Mucosa of stomach (tissue), 1 donor: ENCODE measurements around the gene TGFB1.
"Not testable (repeated sequence)": the region's sequence is repeated elsewhere in the genome, so short reads cannot be mapped to it uniquely, and the experiment has no call there.

ENCODE experiments used
- H3K27me3 ChIP-seq: one replicate; pipeline ENCODE4 v1.7.0; 2013; ENCODE audit warnings: mild to moderate bottlenecking, low read length; ENCODE audit not compliant: control insufficient read depth, insufficient read depth
- H3K36me3 ChIP-seq: one replicate; pipeline ENCODE4 v1.7.0; 2013; ENCODE audit warnings: low read length; ENCODE audit not compliant: control insufficient read depth, insufficient read depth
- H3K4me1 ChIP-seq: one replicate; pipeline ENCODE4 v1.7.0; 2013; ENCODE audit warnings: mild to moderate bottlenecking, low read length; ENCODE audit not compliant: control insufficient read depth, insufficient read depth
- H3K4me3 ChIP-seq: one replicate; pipeline ENCODE4 v1.7.0; 2013; ENCODE audit warnings: low read length
- H3K9ac ChIP-seq: one replicate; pipeline ENCODE4 v1.7.0; 2013; ENCODE audit warnings: mild to moderate bottlenecking, low read length, moderate library complexity
- H3K9me3 ChIP-seq: one replicate; pipeline ENCODE4 v1.7.0; 2013; ENCODE audit warnings: mild to moderate bottlenecking, low read length, moderate library complexity; ENCODE audit not compliant: control insufficient read depth
- donor health status: Pancreatic carcinoma.

Gene TGFB1

DNA sequence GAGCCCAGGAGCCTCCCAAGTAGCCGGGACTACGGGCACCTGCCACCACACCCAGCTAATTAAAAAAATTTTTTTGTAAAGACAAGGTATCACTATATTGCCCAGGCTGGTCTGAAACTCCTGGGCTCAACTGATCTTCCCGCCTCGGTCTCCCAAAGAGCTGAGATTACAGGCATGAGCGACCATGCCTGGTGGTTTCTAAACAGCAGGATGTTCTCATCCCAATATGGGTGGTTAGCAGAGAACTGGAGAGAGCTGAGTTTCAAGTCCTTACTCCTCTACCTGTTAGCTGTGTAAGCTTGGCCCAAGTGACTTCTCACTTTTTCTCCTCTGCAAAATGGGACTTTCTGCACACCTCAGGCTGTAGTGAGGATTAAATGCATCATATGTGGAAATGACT is 30.6 kb upstream of the TGFB1 start:
- Histone ChIP-seq H3K9ac (no peak overlapping the region), H3K36me3 (no peaks in the 10 kb centered on the region), H3K4me3 (no peak overlapping the region), H3K4me1 (no peaks in the 10 kb centered on the region), H3K9me3 (no peaks in the 10 kb centered on the region), H3K27me3 (no peaks in the 10 kb centered on the region)

GRCh38 chr19:41381536-41381935 is 27.8 kb upstream of the TGFB1 start:
- not testable (repeated sequence) for H3K9me3 ChIP-seq, H3K27me3 ChIP-seq, H3K4me3 ChIP-seq, H3K4me1 ChIP-seq, H3K36me3 ChIP-seq, H3K9ac ChIP-seq

- Histone ChIP-seq H3K27me3 (no peaks in the 10 kb centered on the region), H3K36me3 (no peaks in the 10 kb centered on the region), H3K9me3 (no peaks in the 10 kb centered on the region), H3K4me3 (no peak overlapping the region), H3K4me1 (peaks cover 13% of the 10 kb centered on the region), H3K9ac (no peak overlapping the region)
Observed at GRCh38 chr19:41377977-41378709, 24.4 kb upstream of the TGFB1 start.

GRCh38 chr19:41376998-41377365 is 23.3 kb upstream of the TGFB1 start:
- H3K9ac ChIP-seq, result peak overlapping the region; percentile 36

GRCh38 chr19:41376241-41376997 is 22.7 kb upstream of the TGFB1 start, which contains the start of gene TMEM91:
TSS of gene TMEM91 (plus strand) at chr19:41376533. CDS start at chr19:41378310, 1,777 bp downstream.
- Histone ChIP-seq H3K4me1 (peaks cover 13% of the 10 kb centered on the region), H3K9me3 (no peaks in the 10 kb centered on the region), H3K27me3 (no peaks in the 10 kb centered on the region), H3K9ac (peak within 1 kb of the TSS; percentile 36), H3K36me3 (no peaks in the 10 kb centered on the region), H3K4me3 (peak within 1 kb of the TSS; percentile 10)

More at GRCh38 chr19:41376998-41377365, 23.3 kb upstream of the TGFB1 start:
- Histone ChIP-seq H3K9me3 (no peaks in the 10 kb centered on the region), H3K36me3 (no peaks in the 10 kb centered on the region), H3K27me3 (no peaks in the 10 kb centered on the region), H3K4me3 (peak overlapping the region; percentile 10), H3K4me1 (peaks cover 13% of the 10 kb centered on the region)

GRCh38 chr19:41373993-41374392 is 20.3 kb upstream of the TGFB1 start:
- Histone ChIP-seq H3K27me3 (no peaks in the 10 kb centered on the region), H3K36me3 (no peaks in the 10 kb centered on the region), H3K4me3 (no peak overlapping the region), H3K9ac (no peak overlapping the region), H3K9me3 (no peaks in the 10 kb centered on the region), H3K4me1 (peaks cover 13% of the 10 kb centered on the region)

DNA sequence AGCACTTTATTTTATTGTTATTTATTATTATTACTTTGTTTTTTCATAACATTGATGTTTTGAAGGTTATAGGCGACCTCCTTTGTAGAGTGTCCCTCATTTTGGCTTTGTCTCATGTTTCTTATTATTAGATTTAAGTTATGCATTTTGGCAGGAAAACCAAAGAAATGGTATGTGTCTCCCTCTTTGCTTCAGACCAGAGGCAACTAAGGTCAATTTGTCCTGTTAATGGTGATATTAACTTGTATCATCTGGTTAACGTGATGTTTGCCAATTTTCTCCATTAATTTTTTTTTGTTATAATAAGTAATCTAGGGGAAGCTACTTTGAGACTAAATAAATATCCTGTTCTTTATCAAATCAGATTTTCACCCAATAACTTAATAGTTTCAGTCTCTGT is 18.8 kb upstream of the TGFB1 start:
- no peaks in the 10 kb centered on the region for H3K9me3 ChIP-seq
- no peaks in the 10 kb centered on the region for H3K36me3 ChIP-seq
- no peaks in the 10 kb centered on the region for H3K27me3 ChIP-seq
- peaks cover 20% of the 10 kb centered on the region for H3K4me1 ChIP-seq
- H3K9ac ChIP-seq, result no peak overlapping the region
- H3K4me3 ChIP-seq, result no peak overlapping the region

GRCh38 chr19:41371541-41371940 is 17.8 kb upstream of the TGFB1 start:
- Histone ChIP-seq H3K9me3 (no peaks in the 10 kb centered on the region), H3K4me3 (no peak overlapping the region), H3K9ac (no peak overlapping the region), H3K4me1 (peaks cover 21% of the 10 kb centered on the region), H3K36me3 (no peaks in the 10 kb centered on the region), H3K27me3 (no peaks in the 10 kb centered on the region)

DNA sequence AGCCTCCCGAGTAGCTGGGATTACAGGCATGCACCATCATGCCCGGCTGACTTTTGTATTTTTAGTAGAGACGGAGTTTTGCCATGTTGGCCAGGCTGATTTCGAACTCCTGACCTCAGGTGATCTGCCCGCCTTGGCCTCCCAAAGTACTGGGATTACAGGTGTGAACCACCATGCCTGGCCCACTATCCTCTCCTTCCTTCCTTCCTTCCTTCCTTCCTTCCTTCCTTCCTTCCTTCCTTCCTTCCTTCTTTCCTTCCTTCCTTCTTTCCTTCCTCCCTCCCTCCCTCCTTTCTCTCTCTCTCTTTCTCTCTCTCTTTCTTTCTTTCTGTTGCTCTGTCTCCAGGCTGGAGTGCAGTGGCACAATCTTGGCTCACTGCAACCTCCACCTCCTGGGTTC is 17.4 kb upstream of the TGFB1 start:
- not testable (repeated sequence) for H3K36me3 ChIP-seq, H3K27me3 ChIP-seq, H3K9me3 ChIP-seq, H3K4me3 ChIP-seq, H3K9ac ChIP-seq
- H3K4me1 ChIP-seq, result peaks cover 20% of the 10 kb centered on the region

GRCh38 chr19:41369769-41370168 is 16.0 kb upstream of the TGFB1 start:
- Histone ChIP-seq H3K4me3 (no peak overlapping the region), H3K27me3 (no peaks in the 10 kb centered on the region), H3K9ac (no peak overlapping the region), H3K4me1 (peaks cover 17% of the 10 kb centered on the region), H3K36me3 (no peaks in the 10 kb centered on the region), H3K9me3 (no peaks in the 10 kb centered on the region)

GRCh38 chr19:41367848-41368301 is 14.2 kb upstream of the TGFB1 start:
- Histone ChIP-seq H3K27me3 (no peaks in the 10 kb centered on the region), H3K9me3 (no peaks in the 10 kb centered on the region), H3K9ac (no peak overlapping the region), H3K36me3 (no peaks in the 10 kb centered on the region), H3K4me3 (no peak overlapping the region), H3K4me1 (peaks cover 20% of the 10 kb centered on the region)

DNA sequence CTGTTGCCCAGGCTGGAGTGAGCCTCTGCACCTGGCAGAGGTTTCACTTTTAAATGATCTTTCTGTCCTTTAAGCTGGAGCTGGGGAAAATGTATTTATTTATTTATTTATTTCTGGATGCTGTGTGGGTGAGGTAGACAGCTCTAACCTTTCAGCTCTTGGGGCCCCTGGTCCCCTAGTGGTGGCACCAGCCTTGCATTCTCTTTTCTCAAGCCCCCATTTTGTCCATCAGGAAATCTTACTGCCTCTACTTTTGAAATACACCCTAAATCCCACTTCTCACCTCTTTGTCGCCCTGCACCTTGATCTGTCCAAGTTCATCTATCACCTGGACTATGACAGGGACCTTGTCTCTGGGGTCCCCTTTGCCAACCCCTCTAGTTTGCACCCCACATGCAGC is 12.4 kb upstream of the TGFB1 start:
- Histone ChIP-seq H3K4me1 (peaks cover 28% of the 10 kb centered on the region), H3K27me3 (no peaks in the 10 kb centered on the region), H3K36me3 (no peaks in the 10 kb centered on the region), H3K9me3 (no peaks in the 10 kb centered on the region), H3K9ac (no peak overlapping the region), H3K4me3 (no peak overlapping the region)
